ENCODE data around the gene STK4.

GRCh38 chr20:45019762-45020123 lies 53.4 kb downstream of the STK4 start:
- no peak for TF ChIP-seq POLR2A (IDR thresholded peaks at IDR 0.05)
- TF ChIP-seq, protein P1, sequence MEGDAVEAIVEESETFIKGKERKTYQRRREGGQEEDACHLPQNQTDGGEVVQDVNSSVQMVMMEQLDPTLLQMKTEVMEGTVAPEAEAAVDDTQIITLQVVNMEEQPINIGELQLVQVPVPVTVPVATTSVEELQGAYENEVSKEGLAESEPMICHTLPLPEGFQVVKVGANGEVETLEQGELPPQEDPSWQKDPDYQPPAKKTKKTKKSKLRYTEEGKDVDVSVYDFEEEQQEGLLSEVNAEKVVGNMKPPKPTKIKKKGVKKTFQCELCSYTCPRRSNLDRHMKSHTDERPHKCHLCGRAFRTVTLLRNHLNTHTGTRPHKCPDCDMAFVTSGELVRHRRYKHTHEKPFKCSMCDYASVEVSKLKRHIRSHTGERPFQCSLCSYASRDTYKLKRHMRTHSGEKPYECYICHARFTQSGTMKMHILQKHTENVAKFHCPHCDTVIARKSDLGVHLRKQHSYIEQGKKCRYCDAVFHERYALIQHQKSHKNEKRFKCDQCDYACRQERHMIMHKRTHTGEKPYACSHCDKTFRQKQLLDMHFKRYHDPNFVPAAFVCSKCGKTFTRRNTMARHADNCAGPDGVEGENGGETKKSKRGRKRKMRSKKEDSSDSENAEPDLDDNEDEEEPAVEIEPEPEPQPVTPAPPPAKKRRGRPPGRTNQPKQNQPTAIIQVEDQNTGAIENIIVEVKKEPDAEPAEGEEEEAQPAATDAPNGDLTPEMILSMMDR (IDR thresholded peaks at IDR 0.05): no peak
